Parathyroid adenoma (tissue), 2 donors: ENCODE results near the gene MRPL42.

ENCODE experiments used
- H2AFZ ChIP-seq: fragments of 300-600 bp; sonication (generic); one replicate; pipeline ENCODE4 v1.7.0; 2017; ENCODE audit warnings: antibody characterized with exemption, mild to moderate bottlenecking
- H3K27ac ChIP-seq: fragments of 300-600 bp; sonication (generic); one replicate; pipeline ENCODE4 v1.7.0; 2017
- H3K27me3 ChIP-seq: fragments of 300-600 bp; sonication (generic); one replicate; pipeline ENCODE4 v1.7.0; 2017; ENCODE audit warnings: low read length; ENCODE audit not compliant: control insufficient read depth, insufficient read depth
- H3K36me3 ChIP-seq: fragments of 300-600 bp; sonication (generic); one replicate; pipeline ENCODE4 v1.7.0; 2017; ENCODE audit warnings: low read length; ENCODE audit not compliant: control insufficient read depth, insufficient read depth
- H3K4me1 ChIP-seq: fragments of 300-600 bp; sonication (generic); one replicate; pipeline ENCODE4 v1.7.0; 2017; ENCODE audit warnings: control low read depth
- H3K4me2 ChIP-seq: fragments of 300-600 bp; sonication (generic); one replicate; pipeline ENCODE4 v1.7.0; 2017; ENCODE audit warnings: low read length
- H3K4me3 ChIP-seq: fragments of 300-600 bp; sonication (generic); one replicate; pipeline ENCODE4 v1.7.0; 2017; ENCODE audit warnings: low read depth, low read length
- H3K79me2 ChIP-seq: fragments of 300-600 bp; sonication (generic); one replicate; pipeline ENCODE4 v1.7.0; 2017; ENCODE audit warnings: control low read depth
- H3K9ac ChIP-seq: fragments of 300-600 bp; sonication (generic); one replicate; pipeline ENCODE4 v1.7.0; 2017; ENCODE audit warnings: mild to moderate bottlenecking
- H3K9me3 ChIP-seq: fragments of 300-600 bp; sonication (generic); one replicate; pipeline ENCODE4 v1.7.0; 2017; ENCODE audit warnings: low read length; ENCODE audit not compliant: control insufficient read depth
- TF ChIP-seq, protein P1 (sequence below): fragments of 300-600 bp; sonication (generic); IDR thresholded peaks from one replicate; pipeline ENCODE4 v1.7.0; 2017; ENCODE audit warnings: antibody characterized with exemption, mild to moderate bottlenecking
- donor health status: primary hyperparathyroidism.

MRPL42 gene

DNA sequence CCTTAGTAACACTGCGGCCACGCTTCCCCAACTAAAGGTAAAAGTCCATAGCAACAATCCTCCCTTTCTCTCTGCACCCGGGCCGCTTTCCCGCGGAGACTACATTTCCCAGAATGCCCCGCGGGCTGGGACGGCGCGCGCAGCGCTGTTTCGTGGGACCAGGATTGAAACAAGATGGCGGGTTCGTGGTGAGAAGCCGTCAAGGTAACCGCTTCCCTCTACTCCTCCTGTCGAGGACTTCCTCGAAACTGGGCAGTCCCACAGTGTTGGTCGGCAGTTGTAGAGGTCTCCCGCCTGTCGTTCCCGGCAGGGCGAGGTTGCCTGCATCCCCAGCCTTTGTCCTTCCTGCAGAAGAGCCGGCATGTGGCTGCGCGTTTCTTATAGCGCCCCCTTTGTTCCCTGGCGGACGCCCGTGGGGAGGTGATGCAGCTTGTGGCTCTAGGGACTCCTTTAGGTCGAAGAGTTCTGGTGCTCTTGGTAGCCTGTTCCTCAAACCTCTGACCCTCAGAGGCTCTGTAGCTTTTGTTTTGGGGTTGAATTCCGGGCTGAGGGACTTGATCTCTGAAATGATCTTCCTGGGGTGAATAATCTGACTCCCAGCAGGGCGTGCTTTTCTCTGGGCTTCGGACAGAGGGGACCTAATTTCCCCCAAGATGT lies at the start of gene MRPL42:
Gene MRPL42, plus strand, starts transcription at position 164 of the 657 bp plus-strand sequence. CDS start 1,772 bp downstream, outside the sequence.
- Histone ChIP-seq H3K4me2 (peak within 1 kb of the TSS; percentile 84), H3K27me3 (no peaks in the 10 kb centered on the region), H3K9me3 (no peaks in the 10 kb centered on the region), H3K9ac (peak within 1 kb of the TSS; percentile 46), H3K79me2 (peaks cover 33% of the 10 kb centered on the region), H3K4me1 (peaks cover 4% of the 10 kb centered on the region), H3K4me3 (peak within 1 kb of the TSS; percentile 86), H3K36me3 (no peaks in the 10 kb centered on the region), H2AFZ (peak within 1 kb of the TSS; percentile 87), H3K27ac (peak within 1 kb of the TSS; percentile 79)
- TF ChIP-seq, protein P1, sequence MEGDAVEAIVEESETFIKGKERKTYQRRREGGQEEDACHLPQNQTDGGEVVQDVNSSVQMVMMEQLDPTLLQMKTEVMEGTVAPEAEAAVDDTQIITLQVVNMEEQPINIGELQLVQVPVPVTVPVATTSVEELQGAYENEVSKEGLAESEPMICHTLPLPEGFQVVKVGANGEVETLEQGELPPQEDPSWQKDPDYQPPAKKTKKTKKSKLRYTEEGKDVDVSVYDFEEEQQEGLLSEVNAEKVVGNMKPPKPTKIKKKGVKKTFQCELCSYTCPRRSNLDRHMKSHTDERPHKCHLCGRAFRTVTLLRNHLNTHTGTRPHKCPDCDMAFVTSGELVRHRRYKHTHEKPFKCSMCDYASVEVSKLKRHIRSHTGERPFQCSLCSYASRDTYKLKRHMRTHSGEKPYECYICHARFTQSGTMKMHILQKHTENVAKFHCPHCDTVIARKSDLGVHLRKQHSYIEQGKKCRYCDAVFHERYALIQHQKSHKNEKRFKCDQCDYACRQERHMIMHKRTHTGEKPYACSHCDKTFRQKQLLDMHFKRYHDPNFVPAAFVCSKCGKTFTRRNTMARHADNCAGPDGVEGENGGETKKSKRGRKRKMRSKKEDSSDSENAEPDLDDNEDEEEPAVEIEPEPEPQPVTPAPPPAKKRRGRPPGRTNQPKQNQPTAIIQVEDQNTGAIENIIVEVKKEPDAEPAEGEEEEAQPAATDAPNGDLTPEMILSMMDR = peak; percentile 82

DNA sequence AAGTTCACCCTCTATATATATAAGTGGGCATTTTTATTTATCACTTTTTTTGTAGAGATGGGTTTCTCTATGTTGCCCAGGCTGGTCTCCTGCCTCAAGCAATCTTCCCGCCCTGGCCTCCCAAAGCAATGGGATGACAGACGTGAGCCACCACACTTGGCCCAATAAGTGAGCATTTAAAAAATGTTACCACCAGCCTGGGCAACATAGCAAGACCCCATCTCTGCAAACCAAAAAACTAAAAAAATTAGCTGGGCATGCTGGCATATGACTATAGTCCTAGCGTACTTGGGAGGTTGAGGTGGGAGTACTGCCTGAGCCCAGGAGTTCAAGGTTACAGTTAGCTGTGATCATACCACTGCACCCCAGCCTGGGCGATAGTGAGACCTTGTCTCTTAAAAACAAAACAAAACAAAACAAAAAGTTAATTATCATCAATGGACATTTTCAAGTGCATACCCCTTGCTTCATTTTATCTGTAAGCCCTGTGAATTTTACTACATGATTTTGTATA lies 49.3 kb upstream of the MRPL42 start:
- H3K79me2 ChIP-seq = peaks cover 41% of the 10 kb centered on the region
- no peak overlapping the region for H3K4me2 ChIP-seq
- H3K27ac ChIP-seq = no peak overlapping the region
- no peak overlapping the region for H3K9ac ChIP-seq
- H3K36me3 ChIP-seq = no peaks in the 10 kb centered on the region
- no peaks in the 10 kb centered on the region for H3K4me1 ChIP-seq
- no peak overlapping the region for H3K4me3 ChIP-seq
- H2AFZ ChIP-seq = no peak overlapping the region
- H3K27me3 ChIP-seq = no peaks in the 10 kb centered on the region
- H3K9me3 ChIP-seq = no peaks in the 10 kb centered on the region
- TF ChIP-seq, protein P1 = no peak

DNA sequence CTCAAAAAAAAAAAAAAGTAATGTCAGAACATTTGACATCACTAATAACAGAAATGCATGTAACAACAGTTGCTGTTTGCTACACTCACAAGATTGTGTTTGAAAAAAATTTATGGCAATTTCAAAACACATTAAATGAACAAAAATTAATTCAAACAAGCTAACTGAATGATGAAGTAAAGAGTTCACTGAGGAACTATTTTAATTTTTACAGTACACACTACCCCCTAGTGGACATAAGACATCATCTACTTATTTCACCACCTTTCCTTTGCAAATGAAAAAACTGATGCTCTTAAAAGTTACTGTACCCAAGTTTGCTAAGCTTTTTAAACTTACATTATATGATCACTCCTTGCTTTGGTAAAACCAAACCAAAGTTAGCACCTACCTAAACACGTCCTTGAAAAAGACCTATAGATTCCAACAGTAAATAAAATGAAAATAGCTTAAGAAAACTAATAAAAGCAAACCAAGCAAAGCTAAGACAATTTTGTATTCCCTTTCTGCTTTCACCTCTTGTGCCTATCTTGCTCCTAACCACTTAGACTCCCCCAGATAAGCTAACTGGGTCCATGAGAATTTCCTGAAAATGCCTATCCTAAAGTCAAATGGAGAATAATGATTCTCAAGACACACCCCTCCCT lies 47.8 kb upstream of the MRPL42 start:
- Histone ChIP-seq H3K4me3 (no peak overlapping the region), H3K27ac (no peak overlapping the region), H3K9ac (no peak overlapping the region)

DNA sequence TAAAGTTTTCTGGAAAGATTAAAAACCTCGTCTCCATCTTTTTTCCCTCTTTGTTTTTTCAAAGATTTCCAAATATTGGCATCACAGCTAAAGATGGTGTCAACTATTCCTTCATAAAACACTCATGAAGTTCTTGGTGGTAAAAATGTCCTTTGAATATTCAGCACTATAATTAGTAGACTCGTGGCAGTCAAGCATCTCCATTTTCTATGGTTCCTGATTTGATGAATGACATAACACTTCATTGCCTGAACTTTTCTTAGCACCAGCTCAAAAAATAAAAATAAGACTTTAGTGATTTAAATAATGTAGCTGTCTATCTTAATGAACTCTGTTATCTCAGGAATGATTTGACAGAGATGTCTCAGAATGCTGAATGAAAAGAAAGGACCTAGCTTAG lies 45.3 kb upstream of the MRPL42 start:
- no peak overlapping the region for H3K4me3 ChIP-seq
- peaks cover 25% of the 10 kb centered on the region for H3K4me1 ChIP-seq
- H3K79me2 ChIP-seq = peaks cover 37% of the 10 kb centered on the region
- H3K36me3 ChIP-seq = no peaks in the 10 kb centered on the region
- TF ChIP-seq, protein P1 = no peak
- no peaks in the 10 kb centered on the region for H3K9me3 ChIP-seq
- H2AFZ ChIP-seq = no peak overlapping the region
- H3K27ac ChIP-seq = no peak overlapping the region
- H3K9ac ChIP-seq = no peak overlapping the region
- no peak overlapping the region for H3K4me2 ChIP-seq
- no peaks in the 10 kb centered on the region for H3K27me3 ChIP-seq

More for the DNA sequence above, 47.8 kb upstream of the MRPL42 start:
- H2AFZ ChIP-seq = no peak overlapping the region
- H3K9me3 ChIP-seq = no peaks in the 10 kb centered on the region
- peaks cover 37% of the 10 kb centered on the region for H3K79me2 ChIP-seq
- H3K27me3 ChIP-seq = no peaks in the 10 kb centered on the region
- H3K4me2 ChIP-seq = no peak overlapping the region
- peaks cover 2% of the 10 kb centered on the region for H3K4me1 ChIP-seq
- H3K36me3 ChIP-seq = no peaks in the 10 kb centered on the region
- TF ChIP-seq, protein P1 = peak; percentile 64
